NCI-H526 treated with DMSO at 0.1 percent for 48 hours (cell line): Measurements from ENCODE around the gene SH3BP5L.

ENCODE experiments used
- DNase-seq: peaks from one replicate; lab custom pipeline; 2025; lab: John Stamatoyannopoulos, UW

Gene SH3BP5L

GRCh38 chr1:248776991-248777390 is 48.7 kb downstream of the SH3BP5L start:
- DNase-seq = no peak

GRCh38 chr1:248775441-248775840 is 50.3 kb downstream of the SH3BP5L start:
- DNase-seq = no peak
